CD4-positive, alpha-beta memory T cell (primary cell): Measurements from ENCODE around the gene ASXL3. TPM values are rescaled to one million over a fixed set of nuclear protein-coding genes. Genes with fewer than 3 reads are reported as not detected.

Experiments used
- CTCF ChIA-PET: fragments of 350-600 bp; sonication (Branson Sonifier 250); formaldehyde crosslinking; loops from one replicate; lab custom pipeline; 2021; ENCODE audit warnings: inconsistent platforms; ENCODE audit not compliant: partially characterized antibody; lab: Charles Lee
- POLR2A ChIA-PET: fragments of 350-600 bp; sonication (Branson Sonifier 250); formaldehyde crosslinking; loops from one replicate; lab custom pipeline; 2021; ENCODE audit not compliant: partially characterized antibody; lab: Charles Lee
- DNase-seq, 5 donors: peaks; one replicate each; pipeline versions ENCODE4 v3.0.0 to v3.0.0-alpha.2; 2020 to 2022; ENCODE audit warnings: mixed read lengths in 1 of 5
- H3K27ac ChIP-seq: one replicate; pipeline ENCODE4 v1.7.0; 2013; ENCODE audit warnings: low read depth, low read length
- H3K27me3 ChIP-seq: 2 replicates; pipeline ENCODE4 v1.7.0; 2013; ENCODE audit warnings: mild to moderate bottlenecking, low read length, moderate library complexity; ENCODE audit not compliant: insufficient read depth
- H3K36me3 ChIP-seq: 2 replicates; pipeline ENCODE4 v1.7.0; 2013; ENCODE audit warnings: mild to moderate bottlenecking, low read length, moderate library complexity; ENCODE audit not compliant: insufficient read depth
- H3K4me1 ChIP-seq: 2 replicates; pipeline ENCODE4 v1.7.0; 2013; ENCODE audit warnings: mild to moderate bottlenecking, low read length, moderate library complexity; ENCODE audit not compliant: insufficient read depth
- H3K4me3 ChIP-seq, 2 donors: one replicate each; pipeline ENCODE4 v1.7.0; 2013; ENCODE audit warnings: low read length in 2 of 2, mild to moderate bottlenecking in 1 of 2
- H3K9me3 ChIP-seq, 2 donors: one replicate each; pipeline ENCODE4 v1.7.0; 2013; ENCODE audit warnings: low read length in 2 of 2, control low read depth in 1 of 2; ENCODE audit not compliant: control insufficient read depth in 1 of 2
- H3K27ac Mint-ChIP-seq, 7 donors: one replicate each; pipeline ENCODE4 v1.8.0; 2020 to 2021; ENCODE audit warnings: mixed read lengths in 7 of 7, mild to moderate bottlenecking in 6 of 7, inconsistent platforms in 3 of 7, moderate library complexity in 3 of 7
- H3K27me3 Mint-ChIP-seq, 2 donors: one replicate each; pipeline ENCODE4 v1.8.0; 2020 to 2021; ENCODE audit warnings: mixed read lengths in 2 of 2
- H3K36me3 Mint-ChIP-seq, 2 donors: one replicate each; pipeline ENCODE4 v1.8.0; 2020 to 2021; ENCODE audit warnings: mixed read lengths in 2 of 2, inconsistent platforms in 1 of 2, mild to moderate bottlenecking in 1 of 2
- H3K4me1 Mint-ChIP-seq, 4 donors: one replicate each; pipeline ENCODE4 v1.8.0; 2020 to 2021; ENCODE audit warnings: mixed read lengths in 4 of 4, mild to moderate bottlenecking in 1 of 4
- H3K4me3 Mint-ChIP-seq, 8 donors: one replicate each; pipeline ENCODE4 v1.8.0; 2020 to 2021; ENCODE audit warnings: mixed read lengths in 8 of 8, mild to moderate bottlenecking in 7 of 8, moderate library complexity in 6 of 8, inconsistent platforms in 3 of 8
- H3K9me3 Mint-ChIP-seq, 8 donors: one replicate each; pipeline ENCODE4 v1.8.0; 2020 to 2021; ENCODE audit warnings: mixed read lengths in 8 of 8, mild to moderate bottlenecking in 5 of 8, inconsistent platforms in 3 of 8, moderate library complexity in 1 of 8
- intact Hi-C: fragments of 100-400 bp; cut with micrococcal nuclease; formaldehyde crosslinking; loops from one replicate; pipeline ENCODE4 v1.15.1; 2023
- polyA plus RNA-seq, 2 donors: library from polyadenylated mRNA; unstranded; fragments of 300-500 nt; fragmentation: Illumina TruSeq; gene quantifications; one replicate each; pipeline ENCODE4 v1.2.3, GENCODE V29; 2021
- total RNA-seq, 2 experiments: library from RNA; stranded (reverse); gene quantifications; one replicate each; pipeline ENCODE4 v1.2.3, GENCODE V29; 2021

The ASXL3 gene
- total and polyA plus RNA-seq, 4 experiments from 2014 or later, result not detected

DNA sequence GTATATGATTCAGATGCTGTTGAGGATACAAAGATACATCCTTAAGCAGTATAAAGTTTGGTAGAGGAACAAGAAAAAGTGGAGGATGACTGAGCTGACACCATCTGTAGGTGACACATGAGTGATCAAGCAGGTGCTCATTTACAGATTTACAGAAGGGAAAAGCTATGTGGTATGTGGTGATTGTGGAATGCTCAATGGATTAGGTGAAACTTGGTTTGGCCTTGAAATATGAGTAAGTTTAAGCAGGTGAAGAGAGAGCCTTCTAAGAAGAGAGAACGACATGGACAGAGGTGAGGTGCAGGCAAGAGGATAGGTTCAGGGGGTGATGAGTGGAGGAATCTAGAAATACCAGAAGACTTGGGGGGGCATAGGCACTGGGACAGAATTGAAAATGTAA, 5.9 kb downstream of the ASXL3 start:
- no peaks in the 10 kb centered on the region for H3K27me3 ChIP-seq
- no peak overlapping the region for H3K4me3 ChIP-seq
- peaks cover 4 to 18% (median 8%) of the 10 kb centered on the region in 8 donors for H3K9me3 Mint-ChIP-seq
- H3K36me3 Mint-ChIP-seq, result no peaks in the 10 kb centered on the region
- no peak for DNase-seq
- H3K27ac Mint-ChIP-seq, result no peak overlapping the region
- peaks cover 0 to 4% of the 10 kb centered on the region in 2 donors for H3K9me3 ChIP-seq
- no peaks in the 10 kb centered on the region for H3K36me3 ChIP-seq
- H3K4me1 ChIP-seq, result no peaks in the 10 kb centered on the region
- H3K4me3 Mint-ChIP-seq, result no peak overlapping the region
- intact Hi-C loops, result no loop called here
- CTCF ChIA-PET, result no interaction called here
- POLR2A ChIA-PET, result no interaction called here
- no peak overlapping the region for H3K27ac ChIP-seq
- H3K4me1 Mint-ChIP-seq, result no peaks in the 10 kb centered on the region
- H3K27me3 Mint-ChIP-seq, result no peaks in the 10 kb centered on the region

DNA sequence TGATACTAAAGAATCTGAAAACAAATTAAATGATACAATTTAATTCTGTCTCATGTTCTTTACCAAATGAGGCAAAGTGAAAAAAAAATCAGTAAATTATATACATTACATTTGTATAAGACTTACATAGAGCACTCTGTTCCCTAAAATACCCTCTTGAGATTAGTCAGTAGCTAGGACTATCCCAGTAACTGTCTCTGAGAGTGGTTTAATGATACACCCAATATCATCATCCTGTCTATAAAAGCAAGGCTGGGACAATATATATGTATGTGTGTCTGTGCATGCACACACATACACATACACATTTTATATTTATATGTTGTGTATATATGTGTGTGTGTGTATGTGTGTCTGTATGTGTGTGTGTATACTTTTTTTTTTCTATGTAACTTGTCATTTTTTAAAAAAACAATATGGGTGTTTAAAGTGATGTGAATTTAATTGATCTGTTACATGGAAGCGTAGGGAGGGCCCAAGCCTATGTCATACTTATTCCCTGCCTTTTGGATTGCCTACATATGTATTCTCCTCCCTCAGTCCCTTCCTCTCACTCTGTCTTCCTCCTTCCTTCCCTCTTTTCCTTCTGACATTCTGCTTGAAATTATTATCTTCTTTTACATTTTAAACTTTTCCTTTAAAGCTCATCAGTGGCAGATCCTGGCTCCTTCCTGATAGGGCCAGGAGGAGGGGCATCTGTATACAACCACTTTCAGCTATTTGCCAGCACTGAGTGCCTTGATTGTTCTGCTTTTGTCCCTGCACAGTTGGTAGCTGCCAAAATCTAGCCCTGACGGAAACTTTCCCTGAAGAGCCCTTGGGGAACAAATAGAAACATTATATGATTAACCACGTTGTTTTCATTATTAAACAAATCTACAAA, 6.8 kb downstream of the ASXL3 start:
- ChIA-PET POLR2A (no interaction called here), CTCF (no interaction called here)
- no peaks in the 10 kb centered on the region for H3K4me1 Mint-ChIP-seq
- DNase-seq, result no peak
- no peak overlapping the region for H3K4me3 Mint-ChIP-seq
- H3K9me3 Mint-ChIP-seq, result peaks cover 4 to 18% (median 9%) of the 10 kb centered on the region in 8 donors
- peaks cover 0 to 4% of the 10 kb centered on the region in 2 donors for H3K9me3 ChIP-seq
- H3K4me3 ChIP-seq, result no peak overlapping the region
- H3K36me3 Mint-ChIP-seq, result no peaks in the 10 kb centered on the region
- H3K36me3 ChIP-seq, result no peaks in the 10 kb centered on the region
- intact Hi-C loops, result no loop called here
- no peaks in the 10 kb centered on the region for H3K27me3 ChIP-seq
- H3K27ac Mint-ChIP-seq, result no peak overlapping the region
- no peaks in the 10 kb centered on the region for H3K27me3 Mint-ChIP-seq
- H3K4me1 ChIP-seq, result no peaks in the 10 kb centered on the region
- no peak overlapping the region for H3K27ac ChIP-seq

DNA sequence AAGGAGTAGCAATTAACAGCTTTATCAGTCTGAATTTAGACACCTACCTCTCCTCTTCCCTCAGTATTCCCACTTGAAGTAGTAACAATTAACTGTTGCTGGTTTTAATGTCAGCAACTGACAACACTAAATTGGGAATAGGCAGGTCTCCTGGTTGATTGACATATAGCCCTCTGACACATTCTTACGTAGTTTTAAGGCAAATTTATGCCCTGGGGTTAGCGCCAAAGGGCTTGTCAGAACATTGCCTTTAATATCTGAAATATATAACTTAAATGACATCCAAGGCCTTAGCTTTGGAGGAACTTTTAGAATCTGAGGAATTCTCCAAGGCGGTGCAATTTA, 7.4 kb downstream of the ASXL3 start:
- intact Hi-C loops, result no loop called here
- CTCF ChIA-PET, result no interaction called here
- DNase-seq, result no peak

DNA sequence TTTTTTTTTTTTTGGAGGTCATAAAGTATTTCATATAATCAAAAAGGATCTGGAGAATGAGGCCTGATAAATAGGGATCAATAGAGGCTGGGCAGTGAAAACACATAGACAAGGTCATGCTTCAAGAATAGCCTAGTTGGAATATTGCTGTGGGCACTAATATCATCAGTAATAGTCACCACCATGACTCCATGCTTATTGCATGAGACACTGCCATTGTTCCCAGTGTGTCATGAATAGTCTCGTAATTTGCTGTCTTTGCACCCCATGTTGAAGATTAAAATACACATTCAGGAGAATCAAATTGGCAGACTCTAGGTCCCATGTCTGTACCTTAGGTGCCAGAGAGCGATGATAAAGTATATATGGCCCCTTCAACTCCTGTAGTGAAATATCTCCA, 10.3 kb downstream of the ASXL3 start:
- no peak overlapping the region for H3K27ac Mint-ChIP-seq
- intact Hi-C loops, result no loop called here
- ChIA-PET POLR2A (no interaction called here), CTCF (no interaction called here)
- DNase-seq, result no peak
- Histone ChIP-seq H3K4me1 (no peaks in the 10 kb centered on the region), H3K9me3 (peaks cover 0 to 4% of the 10 kb centered on the region in 2 donors), H3K27ac (no peak overlapping the region), H3K36me3 (no peaks in the 10 kb centered on the region), H3K27me3 (no peaks in the 10 kb centered on the region), H3K4me3 (no peak overlapping the region)
- H3K27me3 Mint-ChIP-seq, result no peaks in the 10 kb centered on the region
- peaks cover 6 to 22% (median 11%) of the 10 kb centered on the region in 8 donors for H3K9me3 Mint-ChIP-seq
- no peak overlapping the region for H3K4me3 Mint-ChIP-seq
- no peaks in the 10 kb centered on the region for H3K4me1 Mint-ChIP-seq
- no peaks in the 10 kb centered on the region for H3K36me3 Mint-ChIP-seq

More for the DNA sequence above, 7.4 kb downstream of the ASXL3 start:
- Mint-ChIP-seq H3K27ac (no peak overlapping the region), H3K4me3 (no peak overlapping the region), H3K27me3 (no peaks in the 10 kb centered on the region), H3K4me1 (no peaks in the 10 kb centered on the region), H3K9me3 (peaks cover 4 to 18% (median 10%) of the 10 kb centered on the region in 8 donors), H3K36me3 (no peaks in the 10 kb centered on the region)
- Histone ChIP-seq H3K4me3 (no peak overlapping the region), H3K4me1 (no peaks in the 10 kb centered on the region), H3K9me3 (peaks cover 0 to 4% of the 10 kb centered on the region in 2 donors), H3K27me3 (no peaks in the 10 kb centered on the region), H3K36me3 (no peaks in the 10 kb centered on the region), H3K27ac (no peak overlapping the region)
- POLR2A ChIA-PET, result no interaction called here

DNA sequence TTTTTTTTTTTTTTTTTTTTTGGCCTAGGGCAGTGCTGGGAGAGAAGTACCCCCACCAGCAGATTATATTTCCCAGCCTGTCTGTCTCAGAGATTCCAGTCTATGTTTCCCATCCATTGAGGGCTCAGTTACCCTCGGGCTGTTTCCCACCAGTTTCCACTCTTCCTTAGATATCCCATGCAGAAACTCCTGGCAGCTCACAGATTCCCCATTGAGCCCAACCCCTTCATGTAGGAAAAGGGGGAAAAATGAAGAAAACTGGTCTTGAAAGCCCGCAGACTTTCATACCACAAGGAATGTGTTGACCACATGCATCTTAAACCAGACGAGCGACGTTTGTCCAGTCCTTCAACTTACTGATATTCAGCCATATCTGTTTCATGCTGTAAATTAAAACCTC, 15.2 kb downstream of the ASXL3 start:
- ChIA-PET POLR2A (no interaction called here), CTCF (no interaction called here)
- Histone ChIP-seq H3K9me3 (no peaks in the 10 kb centered on the region), H3K4me1 (no peaks in the 10 kb centered on the region), H3K27ac (no peak overlapping the region), H3K27me3 (no peaks in the 10 kb centered on the region), H3K36me3 (no peaks in the 10 kb centered on the region), H3K4me3 (no peak overlapping the region)
- intact Hi-C loops, result no loop called here
- H3K9me3 Mint-ChIP-seq, result peaks cover 0 to 18% (median 3%) of the 10 kb centered on the region in 8 donors
- no peak overlapping the region for H3K27ac Mint-ChIP-seq
- DNase-seq, result no peak
- H3K27me3 Mint-ChIP-seq, result no peaks in the 10 kb centered on the region
- H3K36me3 Mint-ChIP-seq, result no peaks in the 10 kb centered on the region
- no peaks in the 10 kb centered on the region for H3K4me1 Mint-ChIP-seq
- no peak overlapping the region for H3K4me3 Mint-ChIP-seq

DNA sequence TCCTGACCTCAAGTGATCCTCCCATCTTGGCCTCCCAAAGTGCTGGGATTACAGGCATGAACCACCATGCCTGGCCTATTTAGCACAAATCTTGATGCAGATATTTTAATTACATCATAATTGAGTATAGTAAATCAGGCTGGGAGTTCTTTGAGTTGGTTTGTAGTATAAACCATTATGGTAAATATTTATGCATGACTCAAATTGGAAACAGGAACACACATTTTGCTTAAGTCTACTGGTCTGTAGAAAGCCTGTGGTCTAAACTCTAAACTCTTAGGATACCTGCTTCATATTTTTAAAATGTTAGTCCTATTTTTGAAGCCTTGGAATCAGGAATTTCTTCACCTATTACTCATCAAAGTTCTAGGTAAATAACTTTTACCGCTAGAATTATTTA, 16.8 kb downstream of the ASXL3 start:
- Histone ChIP-seq H3K4me1 (no peaks in the 10 kb centered on the region), H3K36me3 (no peaks in the 10 kb centered on the region), H3K9me3 (no peaks in the 10 kb centered on the region), H3K4me3 (no peak overlapping the region), H3K27me3 (no peaks in the 10 kb centered on the region), H3K27ac (no peak overlapping the region)
- no peak for DNase-seq
- ChIA-PET CTCF (no interaction called here), POLR2A (no interaction called here)
- no peaks in the 10 kb centered on the region for H3K4me1 Mint-ChIP-seq
- no peak overlapping the region for H3K4me3 Mint-ChIP-seq
- peaks cover 0 to 18% (median 3%) of the 10 kb centered on the region in 8 donors for H3K9me3 Mint-ChIP-seq
- H3K36me3 Mint-ChIP-seq, result no peaks in the 10 kb centered on the region
- no peaks in the 10 kb centered on the region for H3K27me3 Mint-ChIP-seq
- intact Hi-C loops, result no loop called here
- no peak overlapping the region for H3K27ac Mint-ChIP-seq

DNA sequence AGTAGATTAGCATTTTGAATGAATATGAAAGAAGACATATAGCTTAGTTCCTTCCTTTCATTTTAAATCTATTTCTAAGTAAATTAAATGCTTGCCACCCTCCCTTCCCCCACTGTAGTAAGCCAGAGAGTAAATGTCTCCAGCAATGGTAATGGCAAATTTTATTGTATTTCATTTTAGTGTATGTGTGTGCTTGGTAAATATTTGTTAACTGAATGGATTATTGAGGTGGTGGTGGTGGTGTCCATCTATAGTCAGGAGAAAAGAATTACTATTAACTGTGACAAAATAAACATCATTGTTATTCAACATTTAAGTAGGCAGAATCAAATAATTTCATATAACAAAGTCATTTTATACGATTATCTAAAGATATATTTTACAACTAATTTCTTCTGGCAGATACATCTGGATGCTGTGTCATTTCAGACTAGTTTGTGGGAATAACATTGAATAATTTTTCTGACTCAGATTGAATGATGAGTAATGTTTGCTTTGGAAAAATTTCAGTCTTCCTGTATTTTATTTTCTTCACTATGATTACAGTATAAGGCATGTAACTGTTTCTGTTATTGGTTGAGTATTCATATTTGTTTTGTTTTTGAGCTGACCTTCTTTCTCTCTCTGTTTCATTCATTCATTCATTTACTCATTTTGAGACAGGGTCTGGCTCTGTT, 18.3 kb downstream of the ASXL3 start:
- CTCF ChIA-PET, result no interaction called here
- Mint-ChIP-seq H3K27me3 (no peaks in the 10 kb centered on the region), H3K36me3 (no peaks in the 10 kb centered on the region), H3K4me1 (no peaks in the 10 kb centered on the region), H3K27ac (no peak overlapping the region), H3K4me3 (no peak overlapping the region), H3K9me3 (peaks cover 0 to 18% (median 3%) of the 10 kb centered on the region in 8 donors)
- no peak for DNase-seq
- Histone ChIP-seq H3K4me3 (no peak overlapping the region), H3K4me1 (no peaks in the 10 kb centered on the region), H3K27ac (no peak overlapping the region), H3K9me3 (no peaks in the 10 kb centered on the region), H3K36me3 (no peaks in the 10 kb centered on the region), H3K27me3 (no peaks in the 10 kb centered on the region)
- POLR2A ChIA-PET, result no interaction called here
- intact Hi-C loops, result no loop called here
